Transverse colon (tissue), 4 donors: ENCODE data around the gene IP6K3. TPM values are rescaled to one million over a fixed set of nuclear protein-coding genes. Genes with fewer than 3 reads are reported as not detected.

ENCODE experiments used
- DNase-seq: peaks from one replicate; pipeline ENCODE4 v3.0.0-alpha.2; 2019
- H3K27ac ChIP-seq, 4 donors: fragments of 200-600 bp; sonication (generic); 2 replicates each; pipeline ENCODE4 v1.5.1; 2016 to 2018; ENCODE audit warnings: inconsistent platforms in 4 of 4
- H3K27me3 ChIP-seq: fragments of 200-600 bp; sonication (generic); 2 replicates; pipeline ENCODE4 v1.5.1; 2017; ENCODE audit warnings: inconsistent platforms
- H3K36me3 ChIP-seq, 4 donors: fragments of 200-600 bp; sonication (generic); 2 replicates each; pipeline ENCODE4 v1.5.1; 2017 to 2019; ENCODE audit warnings: inconsistent platforms in 4 of 4
- H3K4me1 ChIP-seq, 4 donors: fragments of 200-600 bp; sonication (generic); 2 replicates each; pipeline ENCODE4 v1.5.1; 2017 to 2020; ENCODE audit warnings: inconsistent platforms in 4 of 4
- H3K4me3 ChIP-seq, 4 donors: fragments of 200-600 bp; sonication (generic); 1 replicate in 1 of 4; 2 replicates in 3 of 4; pipeline versions ENCODE4 v1.5.1 to v1.6.1; 2017 to 2019; ENCODE audit warnings: inconsistent platforms in 4 of 4
- H3K9me3 ChIP-seq, 2 donors: fragments of 200-600 bp; sonication (generic); 2 replicates each; pipeline ENCODE4 v1.5.1; 2017 to 2019; ENCODE audit warnings: inconsistent platforms in 2 of 2
- EP300 ChIP-seq: sonication (generic); formaldehyde crosslinking; IDR thresholded peaks from one replicate; pipeline ENCODE4 v1.6.1; 2017; ENCODE audit warnings: antibody characterized with exemption, low read depth
- POLR2A ChIP-seq: fragments of 450-650 bp; IDR thresholded peaks from one replicate; pipeline ENCODE4 v1.6.1; 2016; ENCODE audit warnings: antibody characterized with exemption, mild to moderate bottlenecking, moderate library complexity
- POLR2AphosphoS5 ChIP-seq, 3 donors: sonication (generic); formaldehyde crosslinking; IDR thresholded peaks; one replicate each; pipeline ENCODE4 v1.6.1; 2016; ENCODE audit warnings: antibody characterized with exemption in 3 of 3
- WGBS, 2 donors: methylation state at CpG; one replicate each; pipeline ENCODE4 v1.1.5; 2018; ENCODE audit warnings: low coverage in 1 of 2; 5-methylcytosine and 5-hydroxymethylcytosine counted together
- in situ Hi-C, 4 donors: fragments of 200-750 bp; cut with MboI; loops; one replicate each; pipeline versions ENCODE4 v1.15.0 to v1.15.1; 2017; ENCODE audit warnings: low sequenced_read_pairs in 3 of 4, low pct_ligation_motif_present in 1 of 4, low pct_unique_long_range_greater_than_20kb in 1 of 4
- intact Hi-C: fragments of 100-400 bp; cut with DNase I; formaldehyde crosslinking; loops from one replicate; pipeline ENCODE4 v1.15.1; 2023; ENCODE audit warnings: low total_unique reads
- total RNA-seq, 4 donors: library from RNA; depleted of rRNA; stranded (reverse); fragments of >200 nt; gene quantifications; one replicate each; pipeline ENCODE4 v1.1.0, GENCODE V29; 2016
- TF ChIP-seq, protein P1 (sequence below), 5 experiments: fragments of 200-600 bp in 3 of 5; fragments of 450-650 bp in 2 of 5; sonication (generic) in 3 of 5; IDR thresholded peaks; 1 replicate in 2 of 5; 2 replicates in 3 of 5; pipeline ENCODE4 v1.5.1; 2016 to 2017; ENCODE audit warnings: antibody characterized with exemption in 5 of 5, inconsistent platforms in 3 of 5, mild to moderate bottlenecking in 2 of 5, moderate library complexity in 1 of 5

The IP6K3 gene
- total RNA-seq, 4 donors from 2014 or later: 1.00 to 2.9 (median 1.9) TPM; not detected in 1

DNA sequence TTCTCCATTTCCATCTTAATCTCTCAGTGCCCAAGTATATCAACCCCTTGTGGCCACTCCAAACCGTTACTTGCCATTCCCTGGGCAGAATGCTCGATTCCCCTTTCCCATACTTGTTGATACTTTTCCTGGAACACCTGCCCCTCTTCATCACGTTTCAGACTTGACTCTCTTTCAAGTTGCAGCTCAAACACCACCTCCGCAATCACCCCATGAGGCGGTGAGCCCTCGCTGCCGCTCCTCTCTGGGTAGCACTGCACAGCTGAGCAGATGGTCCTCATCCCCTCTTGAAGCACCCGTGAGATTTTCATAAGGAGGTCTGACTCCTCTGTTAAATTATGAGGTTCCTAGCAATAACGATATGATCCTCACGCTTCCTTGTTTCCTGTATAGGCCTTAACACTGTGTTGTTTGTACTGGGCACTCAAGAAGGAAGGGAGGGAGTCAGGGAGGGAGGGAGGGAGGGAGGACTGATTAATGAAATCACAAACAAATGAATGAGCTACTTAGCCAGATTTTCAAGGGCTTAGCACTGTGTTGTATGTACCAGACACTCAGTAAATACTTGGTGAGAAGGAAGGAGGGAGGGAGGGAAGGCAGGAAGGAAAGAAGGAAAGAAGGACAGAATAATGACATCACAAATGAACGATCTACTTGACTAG, 27.2 kb downstream of the IP6K3 start:
- WGBS, 2 donors: 60 to 73% methylated on average over 5 to 11 of the region's 11 CpGs
- Histone ChIP-seq H3K4me1 (peaks cover 0 to 10% (median 5%) of the 10 kb centered on the region in 4 donors), H3K27ac (peak overlapping the region in 3 of 4 donors; percentile 2 to 69 (median 38)), H3K27me3 (no peaks in the 10 kb centered on the region), H3K4me3 (no peak overlapping the region), H3K9me3 (no peaks in the 10 kb centered on the region), H3K36me3 (no peaks in the 10 kb centered on the region)
- DNase-seq: no peak
- TF ChIP-seq POLR2A (no peak), POLR2AphosphoS5 (IDR thresholded peaks at IDR 0.05) (no peak), EP300 (no peak)
- TF ChIP-seq, protein P1, sequence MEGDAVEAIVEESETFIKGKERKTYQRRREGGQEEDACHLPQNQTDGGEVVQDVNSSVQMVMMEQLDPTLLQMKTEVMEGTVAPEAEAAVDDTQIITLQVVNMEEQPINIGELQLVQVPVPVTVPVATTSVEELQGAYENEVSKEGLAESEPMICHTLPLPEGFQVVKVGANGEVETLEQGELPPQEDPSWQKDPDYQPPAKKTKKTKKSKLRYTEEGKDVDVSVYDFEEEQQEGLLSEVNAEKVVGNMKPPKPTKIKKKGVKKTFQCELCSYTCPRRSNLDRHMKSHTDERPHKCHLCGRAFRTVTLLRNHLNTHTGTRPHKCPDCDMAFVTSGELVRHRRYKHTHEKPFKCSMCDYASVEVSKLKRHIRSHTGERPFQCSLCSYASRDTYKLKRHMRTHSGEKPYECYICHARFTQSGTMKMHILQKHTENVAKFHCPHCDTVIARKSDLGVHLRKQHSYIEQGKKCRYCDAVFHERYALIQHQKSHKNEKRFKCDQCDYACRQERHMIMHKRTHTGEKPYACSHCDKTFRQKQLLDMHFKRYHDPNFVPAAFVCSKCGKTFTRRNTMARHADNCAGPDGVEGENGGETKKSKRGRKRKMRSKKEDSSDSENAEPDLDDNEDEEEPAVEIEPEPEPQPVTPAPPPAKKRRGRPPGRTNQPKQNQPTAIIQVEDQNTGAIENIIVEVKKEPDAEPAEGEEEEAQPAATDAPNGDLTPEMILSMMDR (IDR thresholded peaks at IDR 0.05): no peak
- intact Hi-C loops (no loop called here), in situ Hi-C loops (no loop called here)

DNA sequence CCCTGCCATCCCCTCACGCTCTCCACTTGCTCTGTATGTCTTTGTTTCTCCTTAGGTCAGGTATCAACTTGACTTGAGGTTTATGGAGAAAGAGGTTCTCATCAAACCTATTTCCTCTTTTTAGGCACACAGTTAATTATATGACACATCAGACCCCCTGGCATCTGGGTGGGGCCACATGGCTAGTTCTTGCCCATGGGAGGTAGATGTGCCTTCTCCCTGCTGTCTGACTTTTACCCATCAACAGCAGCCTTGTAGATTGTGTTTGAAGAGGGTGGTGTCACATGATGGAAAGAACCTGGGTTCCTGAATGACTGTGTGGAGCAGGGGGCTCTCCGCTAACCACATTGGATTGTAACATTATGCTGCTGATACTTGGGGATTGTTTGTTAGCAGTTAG, 28.0 kb downstream of the IP6K3 start:
- H3K27ac ChIP-seq: peak overlapping the region in 3 of 4 donors; percentile 38 to 69 (median 42)
- intact Hi-C loops: no loop called here
- peaks cover 0 to 10% (median 5%) of the 10 kb centered on the region in 4 donors for H3K4me1 ChIP-seq
- H3K36me3 ChIP-seq: no peaks in the 10 kb centered on the region
- no peaks in the 10 kb centered on the region for H3K9me3 ChIP-seq
- WGBS, 2 donors: 97% methylated on average over 2 of the region's 2 CpGs; no CpG with 5 or more reads in 1 of the 2 donors
- DNase-seq: no peak
- in situ Hi-C loops: no loop called here
- no peaks in the 10 kb centered on the region for H3K27me3 ChIP-seq
- no peak overlapping the region for H3K4me3 ChIP-seq
- no peak for TF ChIP-seq POLR2AphosphoS5 (IDR thresholded peaks at IDR 0.05)
- TF ChIP-seq, protein P1 (IDR thresholded peaks at IDR 0.05): no peak

DNA sequence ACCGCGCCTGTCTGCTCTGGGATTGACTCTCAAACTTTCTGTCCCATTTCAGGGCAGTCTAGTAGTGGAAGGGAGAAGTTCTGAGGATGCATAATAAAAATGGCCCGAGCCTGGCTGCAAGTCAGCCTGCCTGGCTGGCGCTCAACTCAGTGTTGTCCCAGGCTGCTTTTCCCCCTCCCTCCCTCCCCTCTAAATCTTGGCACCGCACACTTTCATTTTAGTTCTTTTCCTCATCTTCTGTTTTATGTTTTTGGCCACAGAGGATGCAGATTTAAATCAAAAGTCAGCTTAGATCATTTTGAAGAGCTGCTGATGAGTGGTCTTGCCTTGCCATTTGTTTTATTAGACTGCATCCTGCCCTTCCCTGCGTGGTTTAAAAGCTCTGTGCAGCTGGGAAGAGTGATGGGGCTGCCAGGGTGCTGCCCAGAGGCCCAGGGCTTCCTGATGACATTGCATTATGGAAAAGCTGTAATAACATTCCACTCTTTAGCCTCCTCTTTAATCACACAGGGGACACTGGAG, 28.7 kb downstream of the IP6K3 start:
- Histone ChIP-seq H3K4me1 (peaks cover 0 to 10% (median 5%) of the 10 kb centered on the region in 4 donors), H3K9me3 (no peaks in the 10 kb centered on the region), H3K27me3 (no peaks in the 10 kb centered on the region), H3K36me3 (no peaks in the 10 kb centered on the region), H3K27ac (peak overlapping the region; percentile 38 to 69 (median 46)), H3K4me3 (no peak overlapping the region)
- WGBS, 2 donors: 20 to 49% methylated on average over 2 to 6 of the region's 6 CpGs
- no peak for TF ChIP-seq POLR2A
- TF ChIP-seq POLR2AphosphoS5 (IDR thresholded peaks at IDR 0.05): no peak
- TF ChIP-seq EP300: no peak
- no peak for DNase-seq
- in situ Hi-C loops (no loop called here), intact Hi-C loops (no loop called here)

DNA sequence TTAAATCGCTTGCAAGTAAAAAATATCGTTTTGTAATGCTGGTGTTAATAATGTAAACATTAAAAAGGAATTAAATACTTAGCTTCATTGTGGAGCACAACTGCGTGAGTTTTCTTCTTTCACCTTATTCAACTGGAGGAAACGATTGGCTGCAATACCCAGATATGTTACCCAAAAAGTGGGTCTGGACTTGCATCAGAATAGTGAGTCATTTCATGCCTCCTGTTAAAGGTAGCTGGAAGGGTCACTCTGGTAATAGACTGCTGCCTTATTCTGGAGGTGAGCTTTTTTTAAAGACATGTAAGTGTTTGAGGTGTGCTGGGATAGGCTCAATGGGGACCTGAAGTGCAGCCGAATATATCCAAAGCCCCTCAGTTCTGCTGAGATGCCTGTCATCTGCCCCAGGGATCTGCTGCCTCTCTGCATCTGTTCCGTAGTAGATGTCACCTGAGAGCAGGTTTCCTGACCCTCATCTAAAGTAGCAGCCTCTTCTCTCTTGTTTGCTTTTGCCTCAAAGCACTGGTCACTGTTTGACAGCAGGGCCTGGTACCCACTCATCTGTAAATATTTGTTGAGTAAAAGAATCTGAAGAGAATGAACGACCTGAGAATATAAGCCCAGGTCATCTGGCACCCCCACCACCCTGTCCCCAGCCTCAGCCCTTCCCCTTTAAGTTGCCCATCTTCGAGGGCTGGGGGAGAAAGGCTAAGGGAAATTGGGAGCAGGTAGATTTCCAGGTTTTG, 29.6 kb downstream of the IP6K3 start:
- H3K9me3 ChIP-seq: no peaks in the 10 kb centered on the region
- intact Hi-C loops (no loop called here), in situ Hi-C loops (no loop called here)
- H3K4me1 ChIP-seq: peaks cover 0 to 10% (median 6%) of the 10 kb centered on the region in 4 donors
- no peak overlapping the region for H3K4me3 ChIP-seq
- 69 to 80% methylated on average over 6 to 8 of the region's 8 CpGs for WGBS, 2 donors
- TF ChIP-seq POLR2A (no peak), EP300 (no peak), POLR2AphosphoS5 (IDR thresholded peaks at IDR 0.05) (no peak)
- TF ChIP-seq, protein P1 (IDR thresholded peaks at IDR 0.05): no peak
- H3K36me3 ChIP-seq: no peaks in the 10 kb centered on the region
- H3K27ac ChIP-seq: peak overlapping the region in 2 of 4 donors; percentile 38 to 69
- no peaks in the 10 kb centered on the region for H3K27me3 ChIP-seq
- no peak for DNase-seq
